ENCODE measurements around the gene AOC3.
"Not testable (repeated sequence)": the region's sequence is repeated elsewhere in the genome, so short reads cannot be mapped to it uniquely, and the experiment has no call there.

The AOC3 gene

DNA sequence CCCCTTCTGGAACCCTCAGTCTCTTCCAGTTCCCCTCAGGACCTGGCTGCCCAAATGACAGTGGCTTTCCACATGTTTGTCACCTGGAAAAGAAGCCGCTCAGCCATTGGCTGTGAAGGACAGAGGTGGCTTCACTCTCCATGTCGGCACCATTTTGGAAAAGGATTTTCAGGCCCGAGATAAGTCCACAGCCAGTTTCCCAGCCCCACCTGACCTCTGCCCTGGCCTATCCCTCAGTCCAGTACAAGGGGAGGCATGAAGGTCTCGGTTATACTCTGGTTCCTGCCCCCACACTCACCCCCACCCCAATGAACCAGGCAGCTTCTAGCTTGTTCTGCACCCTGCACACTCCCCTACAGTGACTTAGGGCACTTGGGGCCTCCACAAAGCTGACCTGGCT is 15.2 kb downstream of the AOC3 start:
- DNase-seq (ENCODE audit: low read depth in 1 of 2, low spot score in 1 of 2): no peak

DNA sequence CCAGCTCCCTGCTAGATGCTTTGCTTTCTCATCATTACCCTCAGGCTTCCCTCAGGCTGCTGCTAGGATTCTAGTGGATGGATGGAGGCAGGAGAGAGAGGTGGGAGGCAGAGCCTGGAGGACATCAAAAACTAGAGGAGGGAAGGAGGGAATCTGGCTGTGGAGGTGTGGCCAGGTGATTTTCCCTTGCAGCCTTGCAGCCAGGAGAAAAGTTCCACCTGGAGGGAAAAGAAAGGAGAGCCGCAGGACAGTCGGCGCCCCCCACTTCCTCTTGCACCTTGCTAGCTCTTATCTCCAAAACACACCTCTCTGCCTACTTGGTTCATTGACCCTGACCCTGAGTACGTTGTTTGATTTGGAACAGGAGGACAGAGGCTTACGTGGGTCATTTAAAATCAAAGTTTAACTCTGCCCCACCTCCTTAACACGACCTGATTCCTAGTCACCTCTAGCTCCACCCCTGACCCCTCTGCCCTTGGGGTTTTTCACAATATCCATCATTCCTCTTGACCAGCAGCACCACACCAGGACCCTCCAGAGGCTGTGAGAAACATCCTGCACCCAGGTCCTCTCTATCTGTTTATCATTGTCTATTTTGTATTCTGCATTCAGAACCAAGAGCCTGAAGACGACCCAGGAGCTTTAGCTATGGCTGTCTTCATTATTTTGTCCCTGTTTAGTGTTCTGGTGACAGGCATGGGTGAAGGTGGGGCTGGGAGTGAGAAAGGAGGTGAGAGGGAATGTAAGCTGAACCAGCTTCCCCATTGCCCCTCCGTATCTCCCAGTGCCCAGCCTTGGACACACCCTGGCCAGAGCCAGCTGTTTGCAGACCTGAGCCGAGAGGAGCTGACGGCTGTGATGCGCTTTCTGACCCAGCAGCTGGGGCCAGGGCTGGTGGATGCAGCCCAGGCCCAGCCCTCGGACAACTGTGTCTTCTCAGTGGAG is 15.9 kb downstream of the AOC3 start:
- DNase-seq (ENCODE audit: low read depth in 1 of 2, low spot score in 1 of 2): no peak

DNA sequence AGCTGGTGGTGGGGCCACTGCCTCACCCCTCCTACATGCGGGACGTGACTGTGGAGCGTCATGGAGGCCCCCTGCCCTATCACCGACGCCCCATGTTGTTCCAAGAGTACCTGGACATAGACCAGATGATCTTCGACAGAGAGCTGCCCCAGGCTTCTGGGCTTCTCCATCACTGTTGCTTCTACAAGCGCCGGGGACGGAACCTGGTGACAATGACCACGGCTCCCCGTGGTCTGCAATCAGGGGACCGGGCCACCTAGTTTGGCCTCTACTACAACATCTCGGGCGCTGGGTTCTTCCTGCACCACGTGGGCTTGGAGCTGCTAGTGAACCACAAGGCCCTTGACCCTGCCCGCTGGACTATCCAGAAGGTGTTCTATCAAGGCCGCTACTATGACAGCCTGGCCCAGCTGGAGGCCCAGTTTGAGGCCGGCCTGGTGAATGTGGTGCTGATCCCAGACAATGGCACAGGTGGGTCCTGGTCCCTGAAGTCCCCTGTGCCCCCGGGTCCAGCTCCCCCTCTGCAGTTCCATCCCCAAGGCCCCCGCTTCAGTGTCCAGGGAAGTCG is 16.8 kb downstream of the AOC3 start:
- not testable (repeated sequence) for DNase-seq (ENCODE audit: low read depth in 1 of 2, low spot score in 1 of 2)

DNA sequence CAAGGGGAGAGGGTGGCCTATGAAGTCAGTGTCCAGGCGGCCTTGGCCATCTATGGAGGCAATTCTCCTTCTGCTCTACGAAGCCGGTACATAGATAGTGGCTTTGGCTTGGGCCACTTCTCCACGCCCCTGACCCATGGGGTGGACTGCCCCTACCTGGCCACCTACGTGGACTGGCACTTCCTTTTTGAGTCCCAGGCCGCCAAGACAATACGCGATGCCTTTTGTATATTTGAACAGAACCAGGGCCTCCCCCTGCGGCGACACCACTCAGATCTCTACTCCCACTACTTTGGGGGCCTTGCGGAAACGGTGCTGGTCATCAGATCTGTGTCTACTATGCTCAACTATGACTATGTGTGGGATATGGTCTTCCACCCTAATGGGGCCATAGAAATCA is 17.3 kb downstream of the AOC3 start:
- DNase-seq (ENCODE audit: low read depth in 1 of 2, low spot score in 1 of 2): no peak

DNA sequence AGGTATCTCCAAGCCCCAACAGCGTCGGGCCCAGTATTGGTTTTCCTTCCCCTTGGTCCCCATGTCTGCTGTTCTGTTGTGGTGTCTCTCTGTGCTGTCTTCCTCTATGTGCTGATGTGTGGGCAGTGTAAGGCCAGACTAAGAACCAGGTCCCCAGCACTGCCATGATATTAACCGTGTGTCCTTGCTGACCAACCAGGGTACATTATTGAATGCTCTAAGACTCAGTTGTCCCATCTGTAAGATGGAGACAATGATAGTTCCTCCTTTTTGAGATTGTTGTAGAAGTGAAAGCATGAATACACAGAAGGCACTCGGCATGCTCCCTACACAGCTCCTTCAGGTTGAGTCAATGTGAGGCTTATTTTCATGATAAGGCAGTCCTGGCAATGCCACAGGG is 20.6 kb downstream of the AOC3 start:
- DNase-seq (ENCODE audit: low read depth in 1 of 2, low spot score in 1 of 2): no peak

DNA sequence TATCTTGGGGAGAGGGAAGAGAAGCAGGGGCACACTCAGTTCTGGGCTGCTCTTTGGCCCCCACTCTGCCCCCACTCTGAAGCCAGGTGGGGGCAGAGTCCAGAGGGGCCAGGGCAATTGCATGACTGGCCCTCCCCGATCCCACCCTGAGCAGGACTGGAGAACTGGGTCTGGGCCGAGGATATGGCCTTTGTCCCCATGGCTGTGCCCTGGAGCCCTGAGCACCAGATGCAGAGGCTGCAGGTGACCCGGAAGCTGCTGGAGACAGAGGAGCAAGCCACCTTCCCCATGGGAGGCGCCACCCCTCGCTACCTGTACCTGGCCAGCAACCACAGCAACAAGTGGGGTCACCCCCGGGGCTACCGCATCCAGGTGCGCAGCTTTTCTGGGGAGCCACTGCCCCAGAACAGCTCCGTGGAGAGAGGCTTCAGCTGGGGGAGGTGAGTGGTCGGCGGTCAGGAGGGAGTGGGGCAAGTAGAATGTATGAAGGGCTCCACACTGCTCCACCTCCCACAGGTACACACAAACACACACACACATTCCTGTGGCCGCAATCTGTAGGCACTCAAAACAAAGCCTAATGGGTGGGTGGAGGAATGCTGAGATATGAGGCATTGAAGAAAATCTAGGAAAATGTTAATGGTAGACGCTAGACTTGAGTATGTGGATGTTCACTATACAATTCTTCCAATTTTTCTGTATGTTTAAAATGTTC is 21.4 kb downstream of the AOC3 start:
- no peak for DNase-seq (ENCODE audit: low read depth in 1 of 2, low spot score in 1 of 2)

DNA sequence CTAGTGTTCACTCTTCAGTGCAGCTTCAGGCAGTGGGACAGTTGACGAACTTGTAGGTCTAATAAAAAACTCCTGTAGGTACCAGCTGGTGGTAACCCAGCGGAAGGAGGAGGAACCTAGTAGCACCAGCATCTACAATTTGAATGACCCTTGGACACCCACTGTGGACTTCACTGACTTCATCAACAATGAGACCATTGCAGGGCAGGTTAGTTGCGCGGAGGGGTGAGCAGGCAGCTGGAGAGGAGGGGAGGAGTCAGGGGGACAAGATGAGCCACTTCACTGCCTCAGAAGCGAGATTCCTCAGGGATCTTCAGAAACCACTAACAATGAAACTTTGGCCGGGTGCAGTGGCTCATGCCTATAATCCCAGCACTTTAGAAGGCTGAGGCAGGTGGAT is 22.3 kb downstream of the AOC3 start:
- DNase-seq (ENCODE audit: low read depth in 1 of 2, low spot score in 1 of 2): no peak

DNA sequence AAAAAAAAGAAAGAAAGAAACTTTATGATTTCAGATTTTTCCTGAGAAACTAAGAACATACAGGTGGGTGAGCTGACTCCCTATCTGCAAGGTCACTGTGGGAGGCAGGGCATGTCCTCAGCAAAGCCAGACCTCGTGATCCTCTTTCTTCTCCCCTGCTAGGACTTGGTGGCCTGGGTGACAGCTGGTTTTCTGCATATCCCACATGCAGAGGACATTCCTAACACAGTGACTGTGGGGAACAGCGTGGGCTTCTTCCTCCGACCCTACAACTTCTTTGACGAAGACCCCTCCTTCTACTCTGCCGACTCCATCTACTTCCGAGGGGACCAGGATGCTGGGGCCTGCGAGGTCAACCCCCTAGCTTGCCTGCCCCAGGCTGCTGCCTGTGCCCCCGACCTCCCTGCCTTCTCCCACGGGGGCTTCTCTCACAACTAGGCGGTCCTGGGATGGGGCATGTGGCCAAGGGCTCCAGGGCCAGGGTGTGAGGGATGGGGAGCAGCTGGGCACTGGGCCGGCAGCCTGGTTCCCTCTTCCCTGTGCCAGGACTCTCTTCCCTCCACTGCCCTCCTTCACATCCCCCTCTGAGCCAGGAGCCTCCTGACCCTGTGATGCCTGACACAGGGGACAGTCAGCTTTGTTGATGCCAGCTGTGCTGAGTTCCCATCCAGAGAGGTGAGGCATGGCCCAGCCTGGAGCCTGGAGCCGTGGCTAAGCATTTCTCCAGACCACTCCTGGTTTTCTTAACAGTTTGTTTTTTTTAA is 23.1 kb downstream of the AOC3 start:
- not testable (repeated sequence) for DNase-seq (ENCODE audit: low read depth in 1 of 2, low spot score in 1 of 2)

DNA sequence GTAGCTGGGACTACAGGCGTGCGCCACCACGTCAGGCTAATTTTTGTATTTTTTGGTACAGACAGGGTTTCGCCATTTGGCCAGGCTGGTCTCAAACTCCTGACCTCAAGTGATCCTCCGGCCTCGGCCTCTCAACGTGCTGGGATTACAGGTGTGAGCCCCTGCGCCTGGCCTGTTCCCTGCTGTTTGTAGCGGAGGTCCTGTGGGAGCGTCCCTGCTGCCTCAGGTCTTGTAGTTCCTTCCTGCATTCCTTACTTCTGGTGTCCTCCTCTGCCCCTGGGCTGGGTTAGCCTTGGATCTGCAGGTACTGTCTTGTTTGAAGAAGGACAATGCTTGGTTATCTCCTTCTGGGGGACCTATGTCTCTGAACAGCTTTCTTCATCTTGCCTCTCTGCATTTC is 26.0 kb downstream of the AOC3 start:
- DNase-seq (ENCODE audit: low read depth in 1 of 2, low spot score in 1 of 2): no peak

DNA sequence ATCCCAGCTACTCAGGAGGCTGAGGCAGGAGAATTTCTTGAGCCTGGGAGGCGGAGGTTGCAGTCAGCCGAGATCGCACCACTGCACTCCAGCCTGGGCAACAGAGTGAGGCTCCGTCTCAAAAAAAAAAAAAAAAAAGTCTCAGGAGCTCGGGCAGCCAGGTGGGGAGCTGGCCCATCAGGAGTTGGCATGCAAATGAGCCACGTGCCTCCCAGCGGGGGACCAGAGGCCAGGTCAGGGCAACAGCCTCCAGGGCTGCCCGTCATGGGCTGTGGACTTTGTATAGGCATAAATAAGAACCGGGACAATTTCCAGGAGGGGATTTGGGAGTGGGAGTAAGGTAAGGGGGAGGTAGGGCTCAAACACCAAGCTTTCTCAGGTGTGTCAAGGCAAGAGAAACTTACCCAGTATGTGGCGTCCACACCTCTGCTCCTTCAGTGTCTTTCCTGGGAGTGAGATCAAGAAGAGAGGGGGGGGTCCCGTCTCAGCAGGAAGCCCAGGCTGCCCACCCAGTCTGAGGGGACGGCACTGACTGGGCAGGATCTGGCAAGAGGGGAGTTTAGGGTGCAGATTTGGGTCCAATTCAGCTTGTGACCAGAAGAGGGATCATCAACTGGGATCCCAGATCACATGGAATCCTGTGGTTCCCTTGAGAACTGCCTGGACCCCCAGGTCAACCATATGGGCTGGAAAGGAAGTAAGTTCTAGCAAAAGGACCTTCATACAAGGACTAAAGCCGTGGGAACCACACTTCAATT is 27.3 kb downstream of the AOC3 start:
- no peak for DNase-seq (ENCODE audit: low read depth in 1 of 2, low spot score in 1 of 2)

DNA sequence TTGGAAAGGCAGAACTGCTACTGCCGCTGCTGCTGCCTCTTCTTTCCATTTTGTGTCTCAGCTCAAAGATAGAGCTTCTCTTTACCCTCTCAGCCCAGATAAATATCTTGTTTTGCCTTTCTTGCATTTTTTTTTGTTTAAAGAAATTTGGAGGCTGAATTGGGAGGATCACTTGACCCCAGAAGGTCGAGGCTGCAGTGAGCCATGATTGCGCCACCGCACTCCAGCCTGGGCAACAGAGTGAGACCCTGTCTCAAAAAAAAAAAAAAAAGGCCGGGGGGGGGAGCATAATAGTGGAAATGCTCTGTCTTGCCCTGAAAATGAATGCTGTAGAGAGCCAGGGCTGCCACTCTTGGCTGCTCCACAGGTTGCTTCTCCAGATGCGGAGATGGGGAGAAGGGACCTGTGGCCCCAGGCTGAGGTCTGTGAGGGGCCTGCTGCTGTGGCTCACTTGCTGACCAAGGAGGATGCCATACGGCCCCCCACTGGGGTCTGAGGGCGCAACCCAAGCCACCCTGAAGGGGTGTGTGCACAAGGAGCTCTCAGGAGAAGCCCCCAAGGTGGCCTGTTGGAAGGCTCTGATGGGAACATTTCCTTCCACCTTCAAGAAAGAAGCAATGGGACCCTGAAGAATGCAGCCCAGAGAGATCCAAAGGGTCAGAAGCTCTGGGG is 28.1 kb downstream of the AOC3 start:
- no peak for DNase-seq (ENCODE audit: low read depth in 1 of 2, low spot score in 1 of 2)

DNA sequence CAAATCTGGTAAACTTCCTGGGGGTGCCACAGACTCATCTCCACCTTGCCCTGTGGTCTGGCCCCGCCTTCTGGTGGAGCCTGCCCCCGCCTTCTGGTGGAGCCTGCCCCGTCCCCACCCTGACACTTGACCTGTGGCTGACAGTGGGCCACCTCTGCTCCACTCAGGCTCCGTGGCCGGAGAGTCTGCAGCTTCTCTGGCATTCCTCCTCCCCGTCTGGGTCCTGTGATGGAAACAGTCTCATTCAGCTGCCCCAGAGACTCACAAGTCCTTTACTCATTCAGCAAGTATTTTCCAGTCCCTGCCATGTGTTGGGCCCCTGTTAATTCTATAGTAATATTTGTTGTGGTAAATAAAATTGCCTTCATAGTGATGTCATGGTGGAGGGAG is 28.6 kb downstream of the AOC3 start:
- no peak for DNase-seq (ENCODE audit: low read depth in 1 of 2, low spot score in 1 of 2)

DNA sequence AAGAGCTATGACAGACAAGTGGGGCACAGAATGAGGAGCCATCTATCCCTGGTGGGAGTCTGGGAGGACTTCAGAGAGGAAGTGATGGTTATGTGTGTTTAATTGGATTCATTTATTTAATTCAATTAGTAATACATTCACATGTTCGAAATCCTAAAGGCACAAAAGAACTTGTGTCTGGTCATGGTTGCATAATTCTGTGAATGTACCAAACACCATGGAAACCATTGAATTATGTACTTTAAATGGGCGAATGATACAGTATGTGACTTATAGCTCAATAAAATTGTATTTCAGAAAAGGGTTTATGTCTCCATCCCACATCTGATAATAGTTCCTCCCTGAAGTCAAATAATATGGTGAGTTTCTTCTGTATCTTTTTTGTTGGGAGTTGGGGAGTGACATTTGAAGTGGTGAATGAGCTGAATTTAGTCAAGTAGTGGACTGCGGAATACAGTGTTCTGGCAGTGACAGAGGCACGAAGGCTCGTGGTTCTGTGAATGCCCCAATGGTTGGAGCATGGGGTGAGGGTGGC is 29.8 kb downstream of the AOC3 start:
- no peak for DNase-seq (ENCODE audit: low read depth in 1 of 2, low spot score in 1 of 2)

DNA sequence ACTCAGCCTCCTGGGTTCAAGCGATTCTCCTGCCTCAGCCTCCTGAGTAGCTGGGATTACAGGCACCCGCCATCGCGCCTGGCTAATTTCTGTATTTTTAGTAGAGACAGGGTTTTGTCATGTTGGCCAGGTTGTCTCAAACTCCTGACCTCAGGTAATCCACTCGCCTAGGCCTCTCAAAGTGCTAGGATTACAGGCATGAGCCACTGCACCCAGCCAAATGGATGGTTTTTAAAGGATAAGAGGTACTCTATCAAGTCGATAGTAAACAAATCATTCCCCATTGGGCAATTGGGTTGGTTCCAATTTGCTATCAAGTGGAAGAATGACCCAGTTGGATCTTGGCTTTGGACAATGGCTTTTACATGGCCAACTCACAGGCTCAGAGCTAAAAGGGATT is 30.7 kb downstream of the AOC3 start:
- not testable (repeated sequence) for DNase-seq (ENCODE audit: low read depth in 1 of 2, low spot score in 1 of 2)

DNA sequence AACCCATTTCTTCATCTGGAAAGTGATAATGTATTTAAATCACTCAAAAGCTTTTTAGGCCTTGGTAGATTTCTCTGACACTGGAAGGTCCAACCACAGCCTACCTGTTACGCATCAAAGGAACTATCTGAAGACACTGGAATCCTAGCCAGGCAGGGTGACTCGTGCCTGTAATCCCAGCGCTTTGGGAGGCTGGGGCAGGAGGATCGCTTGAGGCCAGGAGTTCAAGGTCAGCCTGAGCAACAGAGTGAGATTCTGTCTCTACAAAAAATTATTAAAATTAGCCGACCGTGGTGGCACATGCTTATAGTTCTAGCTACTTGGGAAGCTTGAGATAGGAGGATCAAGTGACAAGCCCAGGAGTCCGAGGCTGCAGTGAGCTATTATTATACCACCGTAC is 31.2 kb downstream of the AOC3 start:
- no peak for DNase-seq (ENCODE audit: low read depth in 1 of 2, low spot score in 1 of 2)

DNA sequence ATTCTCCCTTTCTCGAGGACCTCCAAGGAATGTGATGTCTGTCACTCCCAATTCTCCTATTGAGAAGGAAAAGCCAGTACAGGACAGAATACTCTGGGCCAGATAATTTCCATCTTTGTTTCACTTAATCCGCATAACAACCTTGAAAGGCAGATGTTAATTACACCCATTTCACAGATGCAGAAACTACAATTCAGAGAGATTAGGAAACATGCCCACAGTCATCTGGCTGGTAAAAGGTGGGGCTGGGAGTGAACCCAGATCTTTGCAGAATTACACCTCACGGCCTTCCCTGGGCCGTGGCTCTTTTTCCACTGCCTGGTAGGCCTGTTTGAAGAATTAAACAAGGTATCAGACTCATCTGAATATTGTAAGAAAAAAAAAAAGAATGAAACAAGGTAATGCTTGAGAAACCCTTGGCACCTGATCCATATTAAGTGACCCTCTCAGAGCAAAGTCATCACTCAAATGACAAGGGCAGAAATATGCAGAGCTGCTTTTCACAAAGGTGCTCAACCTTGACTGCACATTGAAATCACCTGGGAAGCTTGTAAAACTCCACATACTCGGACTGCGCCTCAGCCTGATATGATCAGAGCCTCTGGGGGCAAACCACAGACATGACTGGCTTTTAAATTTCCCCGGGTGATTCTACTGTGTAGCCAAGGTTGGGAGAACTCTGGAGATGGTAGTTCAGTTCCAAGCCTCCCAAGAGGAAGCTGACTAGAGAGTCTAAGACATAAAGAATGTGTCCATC is 33.0 kb downstream of the AOC3 start:
- no peak for DNase-seq (ENCODE audit: low read depth in 1 of 2, low spot score in 1 of 2)

DNA sequence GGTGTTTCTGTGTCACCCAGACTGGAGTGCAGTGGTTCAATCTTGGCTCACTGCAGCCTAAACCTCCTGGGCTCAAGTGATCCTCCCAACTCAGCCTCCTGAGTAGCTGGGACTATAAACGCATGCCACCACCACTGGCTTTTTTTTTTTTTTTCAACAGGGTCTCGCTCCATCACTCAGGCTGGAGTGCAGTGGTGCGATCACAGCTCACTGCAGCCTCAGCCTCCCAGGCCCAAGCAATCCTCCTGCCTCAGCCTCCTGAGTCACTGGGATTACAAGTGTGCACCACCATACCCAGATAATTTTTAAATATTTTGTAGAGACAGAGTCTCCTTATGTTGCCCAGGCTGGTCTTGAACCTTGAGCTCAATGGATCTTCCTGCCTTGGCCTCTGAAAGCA is 34.8 kb downstream of the AOC3 start:
- DNase-seq (ENCODE audit: low read depth in 1 of 2, low spot score in 1 of 2): not testable (repeated sequence)

DNA sequence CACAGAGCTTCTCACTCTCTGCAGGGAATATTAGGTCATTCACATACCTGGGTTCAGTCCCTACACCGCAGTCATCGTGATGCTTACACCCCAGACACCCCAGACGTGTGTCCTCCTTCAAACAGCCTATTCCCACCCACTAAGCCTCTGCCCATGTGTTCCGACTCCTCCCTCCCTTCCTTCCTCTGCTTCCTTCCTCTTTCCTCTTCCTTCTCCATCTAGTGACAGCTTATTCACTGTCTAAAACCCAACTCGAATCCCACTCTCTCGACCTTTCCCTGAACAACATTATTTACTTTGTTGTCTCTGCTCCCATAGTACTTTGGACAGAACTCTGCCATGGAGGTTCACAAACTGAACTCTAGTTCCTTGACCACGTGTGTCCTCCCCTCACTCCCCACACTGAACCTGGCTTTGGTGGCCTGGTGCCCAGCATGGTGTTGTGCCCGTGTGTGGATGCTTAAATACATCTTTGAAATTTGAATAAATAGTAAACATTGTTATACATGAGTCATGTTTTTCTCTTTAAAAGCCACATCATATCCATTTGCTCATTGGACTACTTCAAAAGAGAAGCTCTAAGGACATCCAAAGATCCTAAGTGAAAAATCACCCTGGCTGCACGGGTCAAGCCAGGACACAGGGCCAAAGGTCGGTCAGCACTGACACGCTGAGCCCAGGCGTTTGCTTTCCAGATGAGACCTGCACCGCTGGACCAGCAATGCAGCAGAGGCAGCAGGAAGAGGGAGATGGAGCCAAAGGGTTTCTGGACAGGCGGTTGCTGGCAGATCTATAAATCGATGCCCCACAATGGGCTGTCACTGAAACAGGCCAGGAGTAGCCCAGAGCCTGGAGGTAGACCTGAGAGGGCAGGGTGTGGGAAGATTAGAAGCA is 35.5 kb downstream of the AOC3 start:
- no peak for DNase-seq (ENCODE audit: low read depth in 1 of 2, low spot score in 1 of 2)
